Spleen (tissue), 7 donors: ENCODE results near the gene DTX4.

Experiments used
- POLR2A ChIP-seq, 3 donors: fragments of 450-650 bp; IDR thresholded peaks; one replicate each; pipeline ENCODE4 v1.5.1; 2017; ENCODE audit warnings: antibody characterized with exemption in 3 of 3, mild to moderate bottlenecking in 1 of 3
- POLR2AphosphoS5 ChIP-seq, 3 donors: sonication (generic); formaldehyde crosslinking; IDR thresholded peaks; one replicate each; pipeline ENCODE4 v1.5.1; 2017; ENCODE audit warnings: antibody characterized with exemption in 3 of 3
- TF ChIP-seq, protein P1 (sequence below), 11 experiments: fragments of 200-600 bp in 7 of 11; fragments of 450-650 bp in 4 of 11; sonication (generic) in 4 of 11; IDR thresholded peaks in 8 of 11; conservative IDR thresholded peaks in 3 of 11; 1 replicate in 7 of 11; 2 replicates in 4 of 11; pipeline versions ENCODE4 v1.4.0 to v1.8.0; 2016 to 2021; ENCODE audit warnings: antibody characterized with exemption in 11 of 11, inconsistent platforms in 4 of 11, mild to moderate bottlenecking in 1 of 11
- donor health status: DM: no; HTN: no; CAD: no; lungs with moderate emphysema.
- donor health status: DM: no; HTN: no; CAD: no.
- donor health status: DM: no; HTN: no; CAD: no.

DNA sequence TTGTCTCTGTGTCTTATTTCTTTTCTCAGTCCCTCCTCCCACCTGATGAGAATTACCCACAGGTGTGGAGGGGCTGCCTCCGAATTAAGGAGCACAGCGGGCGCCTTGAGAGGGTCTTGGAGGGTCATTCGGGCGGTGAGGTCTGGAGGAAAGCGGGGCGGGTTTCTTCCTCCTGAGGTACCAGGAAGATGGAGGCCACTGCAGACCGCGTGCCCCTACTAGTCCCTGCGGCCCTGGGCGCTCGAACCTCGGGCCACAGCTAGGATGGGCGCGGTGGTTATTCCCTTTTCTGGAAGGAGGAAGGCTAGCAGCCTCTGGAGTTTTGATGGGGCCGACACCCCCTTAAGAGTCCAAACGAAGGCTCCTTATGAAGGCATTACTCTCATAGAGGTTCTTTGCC is 34.7 kb upstream of the DTX4 start:
- TF ChIP-seq, protein P1, sequence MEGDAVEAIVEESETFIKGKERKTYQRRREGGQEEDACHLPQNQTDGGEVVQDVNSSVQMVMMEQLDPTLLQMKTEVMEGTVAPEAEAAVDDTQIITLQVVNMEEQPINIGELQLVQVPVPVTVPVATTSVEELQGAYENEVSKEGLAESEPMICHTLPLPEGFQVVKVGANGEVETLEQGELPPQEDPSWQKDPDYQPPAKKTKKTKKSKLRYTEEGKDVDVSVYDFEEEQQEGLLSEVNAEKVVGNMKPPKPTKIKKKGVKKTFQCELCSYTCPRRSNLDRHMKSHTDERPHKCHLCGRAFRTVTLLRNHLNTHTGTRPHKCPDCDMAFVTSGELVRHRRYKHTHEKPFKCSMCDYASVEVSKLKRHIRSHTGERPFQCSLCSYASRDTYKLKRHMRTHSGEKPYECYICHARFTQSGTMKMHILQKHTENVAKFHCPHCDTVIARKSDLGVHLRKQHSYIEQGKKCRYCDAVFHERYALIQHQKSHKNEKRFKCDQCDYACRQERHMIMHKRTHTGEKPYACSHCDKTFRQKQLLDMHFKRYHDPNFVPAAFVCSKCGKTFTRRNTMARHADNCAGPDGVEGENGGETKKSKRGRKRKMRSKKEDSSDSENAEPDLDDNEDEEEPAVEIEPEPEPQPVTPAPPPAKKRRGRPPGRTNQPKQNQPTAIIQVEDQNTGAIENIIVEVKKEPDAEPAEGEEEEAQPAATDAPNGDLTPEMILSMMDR (IDR thresholded peaks at IDR 0.05 in 8 of 11, conservative IDR thresholded peaks at IDR 0.05 in 3 of 11): no peak
- no peak for TF ChIP-seq POLR2AphosphoS5 (IDR thresholded peaks at IDR 0.05)
- no peak for TF ChIP-seq POLR2A (IDR thresholded peaks at IDR 0.05)
